Right lobe of liver (tissue), 6 donors: ENCODE results near the gene HELZ. TPM values are rescaled to one million over a fixed set of nuclear protein-coding genes. Genes with fewer than 3 reads are reported as not detected.

Experiments
- ATAC-seq, 4 donors: fragments of 200-7000 bp; cut with Tn5 transposase; one replicate each; pipeline ENCODE4 v1.9.1; 2020; ENCODE audit warnings: mild to moderate bottlenecking in 4 of 4, moderate library complexity in 4 of 4
- DNase-seq, 3 donors: peaks; one replicate each; pipeline ENCODE4 v3.0.0-alpha.2; 2020
- H3K27ac ChIP-seq, 3 donors: fragments of 200-600 bp; one replicate each; pipeline ENCODE4 v1.8.0; 2022
- H3K27me3 ChIP-seq, 2 donors: fragments of 200-600 bp; one replicate each; pipeline ENCODE4 v1.8.0; 2022
- H3K36me3 ChIP-seq, 4 donors: fragments of 200-600 bp; sonication (generic) in 1 of 4; one replicate each; pipeline versions ENCODE4 v1.5.1 to v1.8.0; 2017 to 2022; ENCODE audit warnings: control low read depth in 1 of 4
- H3K4me1 ChIP-seq, 4 donors: fragments of 200-600 bp; sonication (generic) in 1 of 4; one replicate each; pipeline versions ENCODE4 v1.5.1 to v1.8.0; 2017 to 2022; ENCODE audit warnings: control low read depth in 1 of 4
- H3K4me3 ChIP-seq, 3 donors: fragments of 200-600 bp; one replicate each; pipeline ENCODE4 v1.8.0; 2022
- H3K9me3 ChIP-seq, 4 donors: fragments of 200-600 bp; sonication (generic) in 1 of 4; one replicate each; pipeline versions ENCODE4 v1.5.1 to v1.8.0; 2017 to 2022; ENCODE audit warnings: control low read depth in 1 of 4
- POLR2A ChIP-seq: fragments of 450-650 bp; IDR thresholded peaks from one replicate; pipeline ENCODE4 v1.6.1; 2017; ENCODE audit warnings: antibody characterized with exemption, mild to moderate bottlenecking
- WGBS: methylation state at CpG from one replicate; pipeline ENCODE4 v1.1.6; 2018; ENCODE audit warnings: low coverage, low lambda C conversion rate; ENCODE audit not compliant: insufficient coverage; ENCODE audit errors: missing lambda C conversion rate; 5-methylcytosine and 5-hydroxymethylcytosine counted together
- intact Hi-C, 2 donors: fragments of 100-400 bp; cut with DNase I; formaldehyde crosslinking; loops; one replicate each; pipeline versions ENCODE4 v1.11.2 to v1.14.1; 2022
- total RNA-seq, 6 experiments: library from RNA; depleted of rRNA in 2 of 6; stranded (reverse); fragments of >200 nt in 2 of 6; fragmentation: NEBNext Ultra II Directional in 3 of 6; extraction: Animal tissue kit (Norgen Biotek cat#: 25700) in 3 of 6; gene quantifications; one replicate each; pipeline versions ENCODE4 v1.1.0 to v1.2.4, GENCODE V29; 2016 to 2023
- TF ChIP-seq, protein P1 (sequence below), 4 donors: fragments of 200-600 bp in 3 of 4; fragments of 450-650 bp in 1 of 4; IDR thresholded peaks; one replicate each; pipeline versions ENCODE4 v1.5.1 to v1.8.0; 2016 to 2022; ENCODE audit warnings: antibody characterized with exemption in 4 of 4, mild to moderate bottlenecking in 2 of 4
- donor health status: DM: no; HTN: yes; CAD: no.
- donor health status: DM: no; HTN: no; CAD: no.
- donor health status: DM: no; HTN: no; CAD: no.
- donor health status: DM: no; HTN: yes; CAD: no.
- donor health status: DM: no; HTN: yes; CAD: no.

Gene HELZ
- total RNA-seq, 6 experiments from 2014 or later: 24.2 to 33.6 (median 30.9) TPM

DNA sequence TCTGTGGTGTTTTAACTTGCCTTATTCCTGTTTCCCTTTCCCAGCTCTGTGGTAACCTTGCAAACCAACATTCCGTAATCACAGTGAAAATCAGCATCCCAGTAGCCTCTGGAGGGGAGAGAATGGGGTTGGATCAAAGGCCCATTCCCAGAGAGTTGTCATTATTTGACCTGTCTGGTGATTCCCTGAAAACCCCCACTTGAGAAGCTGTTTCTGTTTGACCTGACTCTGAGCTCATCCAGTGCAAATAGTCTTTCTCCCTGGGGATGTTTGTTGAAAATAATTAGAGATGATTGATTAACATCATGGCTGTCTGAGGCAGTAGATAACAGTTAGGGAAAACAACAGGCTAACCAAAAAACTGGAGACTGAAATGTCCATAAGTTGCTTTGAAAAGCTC, 197.6 kb downstream of the HELZ start:
- H3K36me3 ChIP-seq: no peaks in the 10 kb centered on the region
- intact Hi-C loops: no loop called here
- no peaks in the 10 kb centered on the region for H3K4me1 ChIP-seq
- H3K4me3 ChIP-seq: no peak overlapping the region
- H3K27me3 ChIP-seq: no peaks in the 10 kb centered on the region
- peaks cover 0 to 5% (median 0%) of the 10 kb centered on the region in 4 donors for H3K9me3 ChIP-seq
- ATAC-seq: no peak
- TF ChIP-seq, protein P1, sequence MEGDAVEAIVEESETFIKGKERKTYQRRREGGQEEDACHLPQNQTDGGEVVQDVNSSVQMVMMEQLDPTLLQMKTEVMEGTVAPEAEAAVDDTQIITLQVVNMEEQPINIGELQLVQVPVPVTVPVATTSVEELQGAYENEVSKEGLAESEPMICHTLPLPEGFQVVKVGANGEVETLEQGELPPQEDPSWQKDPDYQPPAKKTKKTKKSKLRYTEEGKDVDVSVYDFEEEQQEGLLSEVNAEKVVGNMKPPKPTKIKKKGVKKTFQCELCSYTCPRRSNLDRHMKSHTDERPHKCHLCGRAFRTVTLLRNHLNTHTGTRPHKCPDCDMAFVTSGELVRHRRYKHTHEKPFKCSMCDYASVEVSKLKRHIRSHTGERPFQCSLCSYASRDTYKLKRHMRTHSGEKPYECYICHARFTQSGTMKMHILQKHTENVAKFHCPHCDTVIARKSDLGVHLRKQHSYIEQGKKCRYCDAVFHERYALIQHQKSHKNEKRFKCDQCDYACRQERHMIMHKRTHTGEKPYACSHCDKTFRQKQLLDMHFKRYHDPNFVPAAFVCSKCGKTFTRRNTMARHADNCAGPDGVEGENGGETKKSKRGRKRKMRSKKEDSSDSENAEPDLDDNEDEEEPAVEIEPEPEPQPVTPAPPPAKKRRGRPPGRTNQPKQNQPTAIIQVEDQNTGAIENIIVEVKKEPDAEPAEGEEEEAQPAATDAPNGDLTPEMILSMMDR (IDR thresholded peaks at IDR 0.05): no peak
- TF ChIP-seq POLR2A: no peak
- no peak for DNase-seq
- 50% methylated on average over 1 of the region's 1 CpG for WGBS
- no peak overlapping the region for H3K27ac ChIP-seq

DNA sequence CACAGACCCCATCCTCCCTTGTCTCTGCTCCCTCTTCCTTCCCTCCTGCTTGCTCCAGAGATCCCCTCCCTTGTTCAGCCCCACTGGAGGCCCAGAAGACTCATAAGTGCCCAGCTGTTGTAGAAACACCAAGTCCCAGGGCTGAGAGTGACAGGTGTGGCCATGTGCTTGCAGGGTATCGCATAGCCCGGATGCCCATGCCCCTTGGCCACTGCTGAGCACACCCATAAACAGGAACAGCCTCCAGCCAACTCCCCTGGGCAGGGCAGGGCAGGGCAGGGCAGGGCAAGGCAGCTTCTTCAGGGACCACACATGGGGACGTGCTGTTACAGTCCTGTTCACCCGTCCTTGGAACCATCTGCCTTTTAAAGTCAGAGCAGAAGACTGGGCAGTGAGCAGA, 198.6 kb downstream of the HELZ start:
- DNase-seq: no peak
- Histone ChIP-seq H3K27ac (no peak overlapping the region), H3K4me1 (no peaks in the 10 kb centered on the region), H3K9me3 (peaks cover 0 to 5% (median 0%) of the 10 kb centered on the region in 4 donors), H3K4me3 (no peak overlapping the region), H3K27me3 (no peaks in the 10 kb centered on the region), H3K36me3 (no peaks in the 10 kb centered on the region)
- intact Hi-C loops: no loop called here
- TF ChIP-seq, protein P1 (IDR thresholded peaks at IDR 0.05): no peak
- no peak for TF ChIP-seq POLR2A
- WGBS: 80% methylated on average over 1 of the region's 4 CpGs
- ATAC-seq: no peak

DNA sequence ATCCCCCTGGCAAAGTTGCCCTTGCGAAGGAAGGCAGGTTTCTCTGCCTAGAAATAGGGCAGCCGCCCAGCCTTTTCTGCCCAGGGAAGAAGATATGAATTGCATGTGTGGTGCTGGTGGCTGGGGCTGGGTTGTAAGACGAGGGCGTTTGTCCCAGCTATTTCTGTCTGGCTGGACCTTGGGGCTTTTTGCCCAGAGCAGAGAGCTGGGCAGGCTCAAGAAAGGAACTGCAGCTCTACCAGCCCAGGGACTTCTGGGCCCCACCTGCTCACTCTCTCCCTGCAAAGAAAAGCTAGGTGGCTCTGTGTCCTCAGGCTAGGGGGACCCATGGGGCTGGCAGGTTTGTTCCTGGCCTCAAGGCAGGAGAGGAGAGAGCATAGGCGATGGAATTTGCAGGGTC, 200.1 kb downstream of the HELZ start:
- Histone ChIP-seq H3K4me3 (no peak overlapping the region), H3K27me3 (no peaks in the 10 kb centered on the region), H3K4me1 (no peaks in the 10 kb centered on the region), H3K27ac (no peak overlapping the region), H3K9me3 (peaks cover 0 to 5% (median 0%) of the 10 kb centered on the region in 4 donors), H3K36me3 (no peaks in the 10 kb centered on the region)
- TF ChIP-seq, protein P1 (IDR thresholded peaks at IDR 0.05): no peak
- intact Hi-C loops: no loop called here
- 83% methylated on average over 3 of the region's 5 CpGs for WGBS
- no peak for ATAC-seq
- DNase-seq: no peak

DNA sequence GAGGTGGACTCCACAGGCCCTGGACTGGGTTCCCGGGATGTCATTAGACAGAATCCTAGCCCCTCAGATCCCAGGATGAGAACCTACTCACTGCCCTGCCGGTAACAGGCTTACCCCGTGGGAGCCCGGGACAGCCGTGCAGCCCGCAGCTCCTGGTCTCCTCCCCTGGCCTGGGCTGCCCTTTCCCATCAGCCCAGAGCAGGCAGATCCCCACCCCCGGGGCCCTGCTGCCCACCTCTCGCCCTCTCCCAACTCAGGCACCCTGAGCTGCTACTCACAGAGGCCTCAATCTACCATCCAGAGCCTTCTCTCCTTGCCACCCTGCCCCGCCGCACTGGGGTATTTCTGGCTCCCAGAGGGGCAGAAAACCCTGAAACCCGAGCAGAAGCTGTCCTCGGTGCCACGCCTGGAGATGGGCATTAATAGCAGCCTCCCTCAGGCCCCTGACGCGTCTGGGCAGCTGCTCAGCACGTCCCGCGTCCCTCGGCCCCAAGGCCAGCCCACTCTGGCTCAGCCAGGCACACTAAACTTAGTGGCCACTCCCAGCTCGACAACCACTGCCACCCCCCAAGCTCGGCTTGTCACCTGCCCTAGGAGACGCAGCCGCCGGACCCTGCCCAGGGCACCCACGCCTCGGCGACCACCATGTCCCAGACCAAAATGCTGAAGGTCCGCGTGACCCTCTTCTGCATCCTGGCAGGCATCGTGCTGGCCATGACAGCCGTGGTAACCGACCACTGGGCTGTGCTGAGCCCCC, 200.8 kb downstream of the HELZ start, which contains the start of gene CACNG1:
Gene CACNG1 (plus strand): TSS at position 539 of the 757 bp plus-strand sequence. CDS start 107 bp downstream, at position 646.
- ATAC-seq (no peak), DNase-seq (no peak)
- WGBS: 88% methylated on average over 6 of the region's 32 CpGs

More for the DNA sequence above, 200.8 kb downstream of the HELZ start, which contains the start of gene CACNG1:
- Histone ChIP-seq H3K4me3 (no peak within 1 kb of the TSS), H3K36me3 (no peaks in the 10 kb centered on the region), H3K27ac (no peak within 1 kb of the TSS), H3K4me1 (no peaks in the 10 kb centered on the region), H3K27me3 (no peaks in the 10 kb centered on the region), H3K9me3 (peaks cover 0 to 3% (median 0%) of the 10 kb centered on the region in 4 donors)
- TF ChIP-seq, protein P1 (IDR thresholded peaks at IDR 0.05): no peak
- no peak for TF ChIP-seq POLR2A
- intact Hi-C loops: no loop called here
